Measurements from ENCODE around the gene STOX2.
"Not testable (repeated sequence)": the region's sequence is repeated elsewhere in the genome, so short reads cannot be mapped to it uniquely, and the experiment has no call there.

STOX2 gene

DNA sequence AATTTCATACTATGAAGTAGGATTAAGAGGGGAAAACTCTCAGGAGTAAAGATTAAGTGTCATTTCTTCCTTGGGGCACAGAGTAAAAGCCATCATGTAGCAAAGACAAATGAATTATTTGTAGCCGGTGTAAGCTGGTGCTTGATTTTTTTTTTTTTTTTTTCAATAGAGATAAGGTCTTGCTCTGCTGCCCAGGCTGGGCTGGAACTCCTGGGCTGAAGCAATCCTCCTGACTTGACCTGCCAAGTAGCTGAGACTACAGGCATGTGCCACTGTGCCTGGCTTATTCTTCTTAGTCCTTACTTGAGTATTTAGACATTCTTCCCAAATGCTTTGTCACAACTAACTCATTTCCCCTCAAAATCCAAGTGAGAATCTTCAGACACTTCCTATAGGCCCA, 125.7 kb downstream of the STOX2 start:
- in situ Hi-C loops (cut with HindIII; ENCODE audit: low sequenced_read_pairs): no loop called here
- no peak overlapping the region for H3K4me3 ChIP-seq (ENCODE audit: low read depth, low read length)

DNA sequence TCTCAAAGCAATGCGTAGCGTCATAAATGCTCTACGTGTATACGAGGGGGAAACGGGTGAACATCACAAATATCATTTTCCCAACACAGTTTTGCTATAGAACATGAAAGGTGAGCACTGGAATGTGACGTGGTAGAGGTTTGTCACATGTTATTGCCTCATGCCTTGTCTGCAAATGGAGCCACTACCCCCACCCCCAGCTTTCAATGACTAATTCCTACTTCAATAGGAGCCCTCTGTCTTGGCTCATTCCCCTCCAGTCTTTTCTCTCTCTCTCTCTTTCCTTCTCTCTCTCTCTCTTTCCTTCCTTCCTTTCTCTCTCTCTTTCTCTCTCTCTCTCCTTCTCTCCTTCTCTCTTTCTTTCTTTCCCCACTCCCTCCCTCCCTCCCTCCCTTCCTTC, 127.0 kb downstream of the STOX2 start:
- H3K4me3 ChIP-seq (ENCODE audit: low read depth, low read length): no peak overlapping the region
- TF ChIP-seq CTCF (IDR thresholded peaks at IDR 0.05; ENCODE audit: low read depth, low read length): no peak
- in situ Hi-C loops (cut with HindIII; ENCODE audit: low sequenced_read_pairs): no loop called here
- no peak for DNase-seq (ENCODE audit: low read depth, low spot score)

More for the DNA sequence above, 125.7 kb downstream of the STOX2 start:
- no peak for DNase-seq (ENCODE audit: low read depth, low spot score)
- TF ChIP-seq CTCF (IDR thresholded peaks at IDR 0.05; ENCODE audit: low read depth, low read length): no peak

DNA sequence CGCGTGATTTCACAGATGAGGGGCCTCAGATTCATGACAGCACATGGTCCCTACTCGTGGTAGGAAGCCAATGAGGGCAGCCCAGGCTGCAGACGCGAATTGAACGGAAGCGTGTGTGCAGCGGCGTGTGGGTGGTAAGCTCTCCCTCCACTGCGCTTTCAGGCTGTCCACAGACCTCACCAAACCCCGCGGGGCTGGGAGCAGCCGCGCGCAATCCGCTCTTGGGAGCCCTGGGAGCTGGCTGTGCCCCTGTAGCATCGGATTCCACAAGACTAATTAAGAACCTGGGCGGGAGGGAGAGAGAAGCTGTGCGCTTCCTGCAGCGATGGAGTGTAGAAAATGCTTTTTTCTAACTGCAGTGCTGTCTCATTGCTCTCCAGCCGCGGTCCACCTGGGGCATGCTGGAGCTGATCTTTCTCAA, 134.9 kb downstream of the STOX2 start:
- in situ Hi-C loops (cut with HindIII; ENCODE audit: low sequenced_read_pairs): no loop called here
- no peak overlapping the region for H3K4me3 ChIP-seq (ENCODE audit: low read depth, low read length)

GRCh38 chr4:184041156-184041555, 136.0 kb downstream of the STOX2 start:
- in situ Hi-C loops (cut with HindIII; ENCODE audit: low sequenced_read_pairs): no loop called here
- no peak overlapping the region for H3K4me3 ChIP-seq (ENCODE audit: low read depth, low read length)

More for the DNA sequence above, 134.9 kb downstream of the STOX2 start:
- DNase-seq (ENCODE audit: low read depth, low spot score): no peak
- TF ChIP-seq CTCF (IDR thresholded peaks at IDR 0.05; ENCODE audit: low read depth, low read length): no peak

GRCh38 chr4:184046148-184046547, 141.0 kb downstream of the STOX2 start:
- no peak overlapping the region for H3K4me3 ChIP-seq (ENCODE audit: low read depth, low read length)
- TF ChIP-seq CTCF (IDR thresholded peaks at IDR 0.05; ENCODE audit: low read depth, low read length): no peak
- in situ Hi-C loops (cut with HindIII; ENCODE audit: low sequenced_read_pairs): no loop called here
- no peak for DNase-seq (ENCODE audit: low read depth, low spot score)

More at GRCh38 chr4:184041156-184041555, 136.0 kb downstream of the STOX2 start:
- TF ChIP-seq CTCF (IDR thresholded peaks at IDR 0.05; ENCODE audit: low read depth, low read length): no peak
- DNase-seq (ENCODE audit: low read depth, low spot score): no peak

- DNase-seq (ENCODE audit: low read depth, low spot score); in situ Hi-C loops (cut with HindIII; ENCODE audit: low sequenced_read_pairs); H3K4me3 ChIP-seq (ENCODE audit: low read depth, low read length): not testable (repeated sequence)
Observed at GRCh38 chr4:184051262-184051661, 146.2 kb downstream of the STOX2 start.

GRCh38 chr4:184052616-184053015, 147.5 kb downstream of the STOX2 start:
- H3K4me3 ChIP-seq (ENCODE audit: low read depth, low read length): no peak overlapping the region
- DNase-seq (ENCODE audit: low read depth, low spot score): no peak
- no peak for TF ChIP-seq CTCF (IDR thresholded peaks at IDR 0.05; ENCODE audit: low read depth, low read length)
- in situ Hi-C loops (cut with HindIII; ENCODE audit: low sequenced_read_pairs): no loop called here

Measured in astrocyte of the spinal cord (primary cell).